Fibroblast of lung (primary cell): ENCODE measurements around the gene L3MBTL4.

ENCODE experiments used
- CTCF ChIP-seq, 2 donors: IDR thresholded peaks in 1 of 2; conservative IDR thresholded peaks in 1 of 2; 1 replicate in 1 of 2; 2 replicates in 1 of 2; pipeline ENCODE4 v1.5.1; 2011 to 2012; ENCODE audit warnings: low read length in 2 of 2, control low read depth in 1 of 2, inconsistent platforms in 1 of 2, low read depth in 1 of 2, mild to moderate bottlenecking in 1 of 2
- EZH2 ChIP-seq: IDR thresholded peaks from 2 replicates; pipeline ENCODE4 v1.5.1; 2012; ENCODE audit warnings: low read length, control low read depth, mild to moderate bottlenecking; ENCODE audit errors: missing control alignments

DNA sequence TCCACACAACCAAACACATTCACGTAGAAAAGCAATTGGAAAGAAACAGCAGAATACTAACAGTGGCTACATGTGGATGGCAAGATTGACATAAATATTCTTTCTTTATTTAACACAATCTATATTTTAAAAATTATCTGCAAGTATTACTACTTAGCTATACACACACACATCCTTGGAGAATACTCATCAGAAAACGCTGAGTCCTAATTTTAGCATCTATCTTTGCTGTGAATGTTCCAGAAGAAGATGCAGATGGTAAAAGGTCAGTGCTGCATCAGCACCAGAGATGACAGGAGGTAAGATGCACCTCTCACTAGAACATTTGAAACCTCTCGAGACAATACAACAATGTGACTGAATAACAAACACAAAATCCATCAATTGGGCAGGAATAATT is 148.5 kb downstream of the L3MBTL4 start:
- TF ChIP-seq CTCF (conservative IDR thresholded peaks at IDR 0.05 in 1 of 2, IDR thresholded peaks at IDR 0.05 in 1 of 2; ENCODE audit: low read depth in 1 of 2, low read length in 2 of 2): no peak
- no peak for TF ChIP-seq EZH2
